Smooth muscle cell (in vitro differentiated cells): ENCODE data around the gene USH2A. TPM values are rescaled to one million over a fixed set of nuclear protein-coding genes. Genes with fewer than 3 reads are reported as not detected.

Experiments used
- DNase-seq: peaks from one replicate; lab custom pipeline; 2025; ENCODE audit not compliant: unreplicated experiment; lab: John Stamatoyannopoulos, UW
- H2AFZ ChIP-seq: fragments of 200-600 bp; sonication (generic); 2 replicates; pipeline ENCODE4 v1.6.0; 2016; ENCODE audit warnings: antibody characterized with exemption, low read depth, mild to moderate bottlenecking
- H3F3A ChIP-seq: fragments of 200-600 bp; sonication (generic); 2 replicates; pipeline ENCODE4 v1.6.0; 2017; ENCODE audit warnings: antibody characterized with exemption, low read depth
- H3K27ac ChIP-seq: fragments of 200-600 bp; sonication (generic); 2 replicates; pipeline ENCODE4 v1.5.1; 2016; ENCODE audit warnings: low read depth, mild to moderate bottlenecking
- H3K27me3 ChIP-seq: fragments of 200-600 bp; sonication (generic); 2 replicates; pipeline ENCODE4 v1.6.1; 2016; ENCODE audit warnings: low read depth, mild to moderate bottlenecking
- H3K36me3 ChIP-seq: fragments of 200-600 bp; sonication (generic); 2 replicates; pipeline ENCODE4 v1.5.1; 2016; ENCODE audit warnings: low read depth
- H3K4me1 ChIP-seq: fragments of 200-600 bp; sonication (generic); 2 replicates; pipeline ENCODE4 v1.5.1; 2016; ENCODE audit warnings: low read depth
- H3K4me2 ChIP-seq: fragments of 200-600 bp; sonication (generic); 2 replicates; pipeline ENCODE4 v1.6.0; 2016; ENCODE audit warnings: mild to moderate bottlenecking
- H3K4me3 ChIP-seq: fragments of 200-600 bp; sonication (generic); 2 replicates; pipeline ENCODE4 v1.5.1; 2016; ENCODE audit warnings: mild to moderate bottlenecking
- H3K79me2 ChIP-seq: fragments of 200-600 bp; sonication (generic); 2 replicates; pipeline ENCODE4 v1.6.0; 2016; ENCODE audit warnings: low read depth, mild to moderate bottlenecking
- H3K9ac ChIP-seq: fragments of 200-600 bp; sonication (generic); 2 replicates; pipeline ENCODE4 v1.6.0; 2016; ENCODE audit warnings: low read depth
- H3K9me3 ChIP-seq: fragments of 200-600 bp; sonication (generic); replicated peaks from 2 replicates; pipeline ENCODE4 v1.5.1; 2016; ENCODE audit warnings: low read depth
- H4K20me1 ChIP-seq: fragments of 200-600 bp; sonication (generic); 2 replicates; pipeline ENCODE4 v1.6.0; 2016; ENCODE audit warnings: low read depth
- WGBS: methylation state at CpG from one replicate; pipeline ENCODE4 v1.1.7; 2016; ENCODE audit warnings: low lambda C conversion rate; 5-methylcytosine and 5-hydroxymethylcytosine counted together
- polyA plus RNA-seq: library from polyadenylated mRNA; unstranded; fragments of >200 nt; fragmentation: Nextera tagmentation; extraction: Ambion mirVana; gene quantifications from 2 replicates; pipeline ENCODE4 v1.2.1, GENCODE V29; 2016
- total RNA-seq: library from RNA; depleted of rRNA; stranded (reverse); fragments of >200 nt; gene quantifications from 2 replicates; pipeline ENCODE4 v1.2.3, GENCODE V29; 2014
- TF ChIP-seq, protein P1 (sequence below): fragments of 200-600 bp; sonication (generic); IDR thresholded peaks from 2 replicates; pipeline ENCODE4 v1.5.1; 2017; ENCODE audit warnings: borderline replicate concordance, mild to moderate bottlenecking, antibody characterized with exemption; ENCODE audit not compliant: insufficient read depth, poor library complexity, severe bottlenecking

Gene USH2A
- total and polyA plus RNA-seq, 2 experiments from 2014 or later: under 0.01 TPM; not detected in 1

DNA sequence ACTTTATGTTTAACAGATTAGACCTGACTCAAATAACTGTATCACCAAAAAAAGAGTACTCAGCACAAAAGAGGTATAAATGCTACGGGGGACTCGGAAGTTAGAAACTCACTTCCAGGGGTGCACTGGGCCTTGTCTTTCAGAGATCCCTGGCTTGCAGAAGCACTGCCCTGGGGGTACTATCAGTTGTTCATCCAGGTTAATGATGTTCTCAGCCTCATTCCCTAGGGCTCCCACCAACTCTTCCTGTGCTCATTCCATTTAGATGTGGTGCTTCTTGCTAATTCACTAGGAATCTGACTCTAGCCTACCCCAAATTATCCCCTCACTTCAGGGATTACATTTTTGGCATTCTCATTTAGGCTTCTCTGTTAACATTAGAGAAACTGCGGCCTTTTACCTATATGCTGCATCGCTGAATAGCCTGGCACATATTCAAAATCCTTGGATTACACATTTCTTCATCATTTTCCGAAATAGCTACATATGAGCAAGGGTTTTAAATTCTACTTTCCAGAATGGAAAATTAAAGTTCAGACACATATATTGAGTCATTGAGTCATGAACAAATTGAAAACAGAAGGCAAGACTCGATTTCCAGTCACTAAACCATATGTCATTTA lies 517.6 kb downstream of the USH2A start:
- 87% methylated on average over 6 of the region's 6 CpGs for WGBS
- H3K27ac ChIP-seq: no peak overlapping the region

DNA sequence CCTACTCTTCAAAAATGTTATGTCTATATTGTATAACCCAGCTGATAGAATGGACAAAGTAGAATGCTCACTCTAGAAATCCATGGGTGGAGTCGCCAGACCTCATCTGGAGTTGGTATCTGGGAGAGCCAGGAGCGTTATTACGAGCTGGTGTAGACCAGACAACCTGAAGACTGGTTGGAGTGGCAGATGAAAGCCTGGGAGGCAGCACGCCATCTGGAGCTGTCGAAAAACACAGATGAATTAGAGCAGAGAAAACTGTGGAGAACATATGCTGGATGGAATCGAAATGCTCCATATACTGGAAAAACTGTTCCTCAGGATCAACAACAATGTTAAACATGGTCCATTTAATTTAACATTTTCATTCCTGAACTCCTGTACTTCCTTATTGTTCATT lies 522.6 kb downstream of the USH2A start:
- DNase-seq: no peak
- Histone ChIP-seq H3K4me2 (no peak overlapping the region), H3K27me3 (no peaks in the 10 kb centered on the region), H3K27ac (no peak overlapping the region), H3K9me3 (no peaks in the 10 kb centered on the region), H2AFZ (no peak overlapping the region), H3K36me3 (no peaks in the 10 kb centered on the region), H3F3A (no peaks in the 10 kb centered on the region), H3K9ac (no peak overlapping the region), H3K4me1 (no peaks in the 10 kb centered on the region), H3K79me2 (no peaks in the 10 kb centered on the region), H3K4me3 (no peak overlapping the region), H4K20me1 (no peaks in the 10 kb centered on the region)
- TF ChIP-seq, protein P1, sequence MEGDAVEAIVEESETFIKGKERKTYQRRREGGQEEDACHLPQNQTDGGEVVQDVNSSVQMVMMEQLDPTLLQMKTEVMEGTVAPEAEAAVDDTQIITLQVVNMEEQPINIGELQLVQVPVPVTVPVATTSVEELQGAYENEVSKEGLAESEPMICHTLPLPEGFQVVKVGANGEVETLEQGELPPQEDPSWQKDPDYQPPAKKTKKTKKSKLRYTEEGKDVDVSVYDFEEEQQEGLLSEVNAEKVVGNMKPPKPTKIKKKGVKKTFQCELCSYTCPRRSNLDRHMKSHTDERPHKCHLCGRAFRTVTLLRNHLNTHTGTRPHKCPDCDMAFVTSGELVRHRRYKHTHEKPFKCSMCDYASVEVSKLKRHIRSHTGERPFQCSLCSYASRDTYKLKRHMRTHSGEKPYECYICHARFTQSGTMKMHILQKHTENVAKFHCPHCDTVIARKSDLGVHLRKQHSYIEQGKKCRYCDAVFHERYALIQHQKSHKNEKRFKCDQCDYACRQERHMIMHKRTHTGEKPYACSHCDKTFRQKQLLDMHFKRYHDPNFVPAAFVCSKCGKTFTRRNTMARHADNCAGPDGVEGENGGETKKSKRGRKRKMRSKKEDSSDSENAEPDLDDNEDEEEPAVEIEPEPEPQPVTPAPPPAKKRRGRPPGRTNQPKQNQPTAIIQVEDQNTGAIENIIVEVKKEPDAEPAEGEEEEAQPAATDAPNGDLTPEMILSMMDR: no peak
- WGBS: 79% methylated on average over 6 of the region's 6 CpGs

More for the DNA sequence above, 517.6 kb downstream of the USH2A start:
- TF ChIP-seq, protein P1: no peak
- Histone ChIP-seq H3K9me3 (no peaks in the 10 kb centered on the region), H2AFZ (no peak overlapping the region), H3K79me2 (no peaks in the 10 kb centered on the region), H4K20me1 (no peaks in the 10 kb centered on the region), H3F3A (no peaks in the 10 kb centered on the region), H3K36me3 (no peaks in the 10 kb centered on the region), H3K27me3 (no peaks in the 10 kb centered on the region), H3K4me3 (no peak overlapping the region), H3K4me2 (no peak overlapping the region), H3K4me1 (no peaks in the 10 kb centered on the region), H3K9ac (no peak overlapping the region)
- no peak for DNase-seq

DNA sequence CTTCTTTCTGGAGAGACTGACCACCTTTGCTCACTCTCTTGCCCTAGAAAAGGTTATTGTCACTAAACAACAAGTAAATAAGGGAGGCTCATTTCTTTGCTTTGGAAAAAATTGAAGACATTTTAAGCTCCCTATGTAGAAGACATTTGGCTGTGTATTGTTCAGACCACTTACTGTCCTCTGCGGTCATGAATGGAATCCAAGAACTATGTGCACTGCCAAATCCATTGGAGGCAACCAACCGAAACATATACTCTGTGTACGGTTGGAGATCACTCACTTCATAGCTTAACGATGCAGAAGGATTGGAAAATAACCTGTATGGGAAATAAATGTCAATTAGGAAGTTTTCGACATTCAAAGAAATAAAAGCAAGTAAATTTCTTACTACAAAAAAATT lies 523.3 kb downstream of the USH2A start:
- DNase-seq: no peak
- no peak overlapping the region for H2AFZ ChIP-seq
- no peak overlapping the region for H3K4me2 ChIP-seq
- H4K20me1 ChIP-seq: no peaks in the 10 kb centered on the region
- H3K27me3 ChIP-seq: no peaks in the 10 kb centered on the region
- no peak overlapping the region for H3K9ac ChIP-seq
- H3F3A ChIP-seq: no peaks in the 10 kb centered on the region
- 90% methylated on average over 5 of the region's 5 CpGs for WGBS
- H3K27ac ChIP-seq: no peak overlapping the region
- H3K9me3 ChIP-seq: no peaks in the 10 kb centered on the region
- H3K79me2 ChIP-seq: no peaks in the 10 kb centered on the region
- H3K36me3 ChIP-seq: no peaks in the 10 kb centered on the region
- H3K4me3 ChIP-seq: no peak overlapping the region
- H3K4me1 ChIP-seq: no peaks in the 10 kb centered on the region
- TF ChIP-seq, protein P1: no peak

DNA sequence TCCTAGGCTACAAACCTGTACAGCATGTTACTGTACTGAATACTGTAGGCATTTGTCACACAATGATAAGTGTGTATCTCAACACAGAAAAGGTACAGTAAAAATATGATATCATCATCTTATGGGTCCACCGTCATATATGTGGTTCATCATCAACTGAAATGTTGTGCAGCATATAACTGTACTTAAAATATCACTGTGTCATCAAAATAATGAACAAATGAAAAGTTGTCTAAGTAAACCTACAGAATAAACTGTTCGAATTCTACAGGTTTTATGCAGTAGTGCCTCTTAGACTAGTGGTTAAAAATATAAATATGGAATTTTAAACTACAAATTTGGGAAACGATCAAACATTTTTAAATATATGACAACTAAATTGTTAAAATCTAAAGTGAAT lies 527.4 kb downstream of the USH2A start:
- no peaks in the 10 kb centered on the region for H3K4me1 ChIP-seq
- no peak overlapping the region for H2AFZ ChIP-seq
- no peaks in the 10 kb centered on the region for H3K36me3 ChIP-seq
- no peaks in the 10 kb centered on the region for H3K9me3 ChIP-seq
- no peak for DNase-seq
- H3K4me3 ChIP-seq: no peak overlapping the region
- TF ChIP-seq, protein P1: no peak
- no peak overlapping the region for H3K27ac ChIP-seq
- H3K27me3 ChIP-seq: no peaks in the 10 kb centered on the region
- H3K4me2 ChIP-seq: no peak overlapping the region
- H3F3A ChIP-seq: no peaks in the 10 kb centered on the region
- no peaks in the 10 kb centered on the region for H3K79me2 ChIP-seq
- H3K9ac ChIP-seq: no peak overlapping the region
- no peaks in the 10 kb centered on the region for H4K20me1 ChIP-seq
- WGBS: 89% methylated on average over 3 of the region's 3 CpGs
